Neural progenitor cell (in vitro differentiated cells): Measurements from ENCODE around the gene ATG5. TPM values are rescaled to one million over a fixed set of nuclear protein-coding genes. Genes with fewer than 3 reads are reported as not detected.

Experiments
- DNase-seq: peaks from one replicate; pipeline ENCODE4 v3.0.0-alpha.2; 2016; ENCODE audit warnings: low spot score
- H2AFZ ChIP-seq: fragments of 200-600 bp; sonication (generic); replicated peaks from 2 replicates; pipeline ENCODE4 v1.6.1; 2016; ENCODE audit warnings: antibody characterized with exemption
- H3F3A ChIP-seq: fragments of 200-600 bp; sonication (generic); 2 replicates; pipeline ENCODE4 v1.6.1; 2016; ENCODE audit warnings: antibody characterized with exemption, low read depth
- H3K27ac ChIP-seq: fragments of 200-600 bp; sonication (generic); 2 replicates; pipeline ENCODE4 v1.5.1; 2016; ENCODE audit warnings: mild to moderate bottlenecking
- H3K27me3 ChIP-seq: fragments of 200-600 bp; sonication (generic); 2 replicates; pipeline ENCODE4 v1.6.1; 2016; ENCODE audit warnings: mild to moderate bottlenecking, moderate library complexity
- H3K36me3 ChIP-seq: fragments of 200-600 bp; sonication (generic); 2 replicates; pipeline ENCODE4 v1.5.1; 2016
- H3K4me1 ChIP-seq: fragments of 200-600 bp; sonication (generic); 2 replicates; pipeline ENCODE4 v1.6.1; 2016; ENCODE audit warnings: mixed run types
- H3K4me2 ChIP-seq: fragments of 200-600 bp; sonication (generic); 2 replicates; pipeline ENCODE4 v1.6.1; 2016
- H3K4me3 ChIP-seq: fragments of 200-600 bp; sonication (generic); 2 replicates; pipeline ENCODE4 v1.5.1; 2016
- H3K79me2 ChIP-seq: fragments of 200-600 bp; sonication (generic); 2 replicates; pipeline ENCODE4 v1.6.1; 2016; ENCODE audit warnings: low read depth
- H3K9ac ChIP-seq: fragments of 200-600 bp; sonication (generic); 2 replicates; pipeline ENCODE4 v1.6.1; 2016
- H3K9me3 ChIP-seq: fragments of 200-600 bp; sonication (generic); 2 replicates; pipeline ENCODE4 v1.5.1; 2016; ENCODE audit warnings: low read depth
- H4K20me1 ChIP-seq: fragments of 200-600 bp; sonication (generic); 2 replicates; pipeline ENCODE4 v1.6.1; 2016; ENCODE audit warnings: low read depth
- H3K27ac Mint-ChIP-seq: 3 replicates; pipeline ENCODE4 v1.8.0; 2021; ENCODE audit warnings: mixed read lengths
- H3K27me3 Mint-ChIP-seq: 2 replicates; pipeline ENCODE4 v1.8.0; 2022; ENCODE audit warnings: low read depth, mild to moderate bottlenecking, inconsistent platforms, moderate library complexity, mixed read lengths; ENCODE audit not compliant: insufficient read depth
- H3K36me3 Mint-ChIP-seq: 3 replicates; pipeline ENCODE4 v1.8.0; 2021; ENCODE audit warnings: mixed read lengths
- H3K4me1 Mint-ChIP-seq: 3 replicates; pipeline ENCODE4 v1.8.0; 2021; ENCODE audit warnings: mixed read lengths
- H3K4me3 Mint-ChIP-seq: 3 replicates; pipeline ENCODE4 v1.8.0; 2021; ENCODE audit warnings: mild to moderate bottlenecking, moderate library complexity, mixed read lengths
- H3K9me3 Mint-ChIP-seq: 3 replicates; pipeline ENCODE4 v1.8.0; 2020; ENCODE audit warnings: mixed read lengths
- CTCF ChIP-seq: fragments of 200-600 bp; sonication (generic); IDR thresholded peaks from 2 replicates; pipeline ENCODE4 v1.5.1; 2017; ENCODE audit warnings: antibody characterized with exemption, mild to moderate bottlenecking
- EZH2 ChIP-seq: fragments of 200-600 bp; sonication (generic); IDR thresholded peaks from 2 replicates; pipeline ENCODE4 v1.6.1; 2017; ENCODE audit warnings: antibody characterized with exemption, mild to moderate bottlenecking, moderate library complexity
- EZH2phosphoT487 ChIP-seq: fragments of 200-600 bp; sonication (generic); IDR thresholded peaks from 2 replicates; pipeline ENCODE4 v1.6.1; 2017; ENCODE audit warnings: antibody characterized with exemption
- total RNA-seq: library from RNA; depleted of rRNA; stranded (reverse); fragments of >200 nt; gene quantifications from 2 replicates; pipeline ENCODE4 v1.2.3, GENCODE V29; 2015; ENCODE audit warnings: low replicate concordance

The ATG5 gene
- total RNA-seq, 1 donor from 2014 or later: 45.0 TPM

DNA sequence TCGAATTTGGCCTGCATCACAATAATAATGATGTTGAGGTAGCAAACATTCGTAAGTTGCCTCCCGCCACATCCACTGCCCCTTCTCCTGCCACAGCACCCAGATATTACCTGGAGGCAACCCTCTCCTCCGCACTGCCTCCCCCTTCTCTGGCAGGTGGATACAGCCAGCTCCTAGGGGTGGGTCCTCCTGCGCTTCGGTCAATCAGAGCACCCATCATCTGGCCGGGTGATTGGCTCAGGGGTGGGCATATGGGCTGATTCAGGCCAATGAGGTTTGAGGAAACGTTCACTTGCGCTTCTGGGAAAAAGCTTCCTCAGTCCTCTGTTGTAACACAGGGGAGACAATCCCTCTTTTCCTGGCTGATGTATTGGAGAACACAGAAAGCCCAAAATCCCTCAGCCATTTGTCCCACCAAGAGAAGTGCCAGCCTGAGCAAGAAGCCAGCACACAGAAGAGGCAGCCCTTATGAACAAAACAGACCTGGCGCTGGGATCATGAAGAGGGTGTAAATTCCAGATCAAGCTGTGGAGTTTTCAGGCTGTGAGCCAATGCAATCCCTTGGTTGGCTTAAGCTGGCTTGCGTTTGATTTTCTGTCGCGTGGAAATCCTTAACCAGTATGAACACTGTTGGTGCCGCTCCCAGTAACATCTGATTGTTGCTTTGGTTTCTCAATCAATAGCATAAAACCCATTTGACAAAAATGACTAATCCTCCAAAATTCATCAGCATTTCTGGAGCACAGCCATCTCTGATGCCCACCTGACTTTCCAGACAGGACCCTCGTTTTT lies 157.3 kb downstream of the ATG5 start:
- no peaks in the 10 kb centered on the region for H4K20me1 ChIP-seq
- H3K36me3 Mint-ChIP-seq: no peaks in the 10 kb centered on the region
- peaks cover 8% of the 10 kb centered on the region for H3K27me3 Mint-ChIP-seq
- H3K27ac Mint-ChIP-seq: no peak overlapping the region
- peaks cover 45% of the 10 kb centered on the region for H3K4me1 ChIP-seq
- no peak overlapping the region for H3K27ac ChIP-seq
- H3K4me3 ChIP-seq: no peak overlapping the region
- no peak overlapping the region for H3K4me2 ChIP-seq
- no peaks in the 10 kb centered on the region for H3K9me3 ChIP-seq
- H3F3A ChIP-seq: peaks cover 24% of the 10 kb centered on the region
- no peaks in the 10 kb centered on the region for H3K9me3 Mint-ChIP-seq
- no peak overlapping the region for H3K9ac ChIP-seq
- TF ChIP-seq CTCF (no peak), EZH2phosphoT487 (no peak), EZH2 (no peak)
- no peaks in the 10 kb centered on the region for H3K27me3 ChIP-seq
- H3K4me1 Mint-ChIP-seq: peaks cover 20% of the 10 kb centered on the region
- no peaks in the 10 kb centered on the region for H3K79me2 ChIP-seq
- H3K36me3 ChIP-seq: no peaks in the 10 kb centered on the region
- DNase-seq: no peak
- H2AFZ ChIP-seq: no peak overlapping the region
- no peak overlapping the region for H3K4me3 Mint-ChIP-seq

DNA sequence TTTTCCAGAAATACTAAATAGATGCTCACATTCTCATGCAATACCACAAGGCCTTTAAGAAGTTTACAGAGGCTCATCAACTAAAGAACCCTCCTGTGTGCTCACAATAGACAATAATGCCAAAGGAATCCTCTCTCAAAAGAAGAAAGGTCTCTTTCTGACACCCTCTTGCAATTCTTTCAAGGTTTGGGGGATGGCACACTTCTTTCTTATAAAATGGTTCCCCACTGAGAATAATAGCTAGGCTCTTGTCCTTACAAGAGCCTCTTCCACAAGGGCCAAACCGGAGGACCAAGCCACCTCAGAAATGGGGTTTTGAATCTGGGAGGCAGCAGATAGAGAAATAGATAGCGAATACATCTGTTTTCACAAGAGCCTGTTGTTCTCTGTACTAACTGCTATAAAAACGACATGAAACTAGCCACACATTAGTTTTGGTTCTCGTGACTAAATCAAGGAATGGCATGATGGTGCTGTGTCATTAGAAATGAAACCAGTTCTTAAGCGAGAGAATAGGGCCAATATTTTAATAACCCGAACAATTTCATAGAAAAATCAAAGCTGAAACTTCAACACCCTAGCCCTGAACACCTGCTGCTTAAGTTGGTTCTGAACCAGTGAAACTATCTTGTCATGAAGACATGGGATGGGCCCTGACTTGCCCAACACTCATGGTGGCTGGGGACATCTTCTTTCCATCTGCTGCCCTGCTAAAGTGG lies 158.3 kb downstream of the ATG5 start:
- Histone ChIP-seq H4K20me1 (no peaks in the 10 kb centered on the region), H3K79me2 (no peaks in the 10 kb centered on the region), H2AFZ (no peak overlapping the region), H3K9ac (no peak overlapping the region), H3F3A (peaks cover 34% of the 10 kb centered on the region), H3K4me3 (peak overlapping the region; percentile 15), H3K4me2 (peak overlapping the region; percentile 64), H3K36me3 (no peaks in the 10 kb centered on the region), H3K27ac (peak overlapping the region; percentile 80), H3K27me3 (no peaks in the 10 kb centered on the region), H3K9me3 (no peaks in the 10 kb centered on the region), H3K4me1 (peaks cover 51% of the 10 kb centered on the region)
- Mint-ChIP-seq H3K9me3 (no peaks in the 10 kb centered on the region), H3K4me3 (no peak overlapping the region), H3K36me3 (no peaks in the 10 kb centered on the region), H3K27ac (no peak overlapping the region), H3K4me1 (peaks cover 26% of the 10 kb centered on the region), H3K27me3 (peaks cover 5% of the 10 kb centered on the region)
- DNase-seq: peak; percentile 68
- TF ChIP-seq EZH2: no peak
- no peak for TF ChIP-seq CTCF
- TF ChIP-seq EZH2phosphoT487: no peak

- peaks cover 34% of the 10 kb centered on the region for H3F3A ChIP-seq
- no peak for TF ChIP-seq EZH2phosphoT487
- TF ChIP-seq CTCF: no peak
- TF ChIP-seq EZH2: no peak
- DNase-seq: no peak
- Mint-ChIP-seq H3K27ac (peak overlapping the region; percentile 29), H3K4me3 (no peak overlapping the region), H3K4me1 (peaks cover 26% of the 10 kb centered on the region), H3K9me3 (no peaks in the 10 kb centered on the region), H3K36me3 (no peaks in the 10 kb centered on the region), H3K27me3 (peaks cover 5% of the 10 kb centered on the region)
- no peak overlapping the region for H3K27ac ChIP-seq
- no peaks in the 10 kb centered on the region for H3K9me3 ChIP-seq
- no peak overlapping the region for H3K4me2 ChIP-seq
- no peak overlapping the region for H2AFZ ChIP-seq
- peaks cover 50% of the 10 kb centered on the region for H3K4me1 ChIP-seq
- no peaks in the 10 kb centered on the region for H3K36me3 ChIP-seq
- H4K20me1 ChIP-seq: no peaks in the 10 kb centered on the region
- no peak overlapping the region for H3K4me3 ChIP-seq
- H3K27me3 ChIP-seq: no peaks in the 10 kb centered on the region
- H3K79me2 ChIP-seq: no peaks in the 10 kb centered on the region
- no peak overlapping the region for H3K9ac ChIP-seq
Observed at GRCh38 chr6:106165885-106166485, 159.6 kb downstream of the ATG5 start.
